Thymus (tissue), 11 donors: ENCODE results near the gene RCBTB1. TPM values are rescaled to one million over a fixed set of nuclear protein-coding genes. Genes with fewer than 3 reads are reported as not detected.
"Not testable (repeated sequence)": the region's sequence is repeated elsewhere in the genome, so short reads cannot be mapped to it uniquely, and the experiment has no call there.

ENCODE experiments used
- DNase-seq, 9 donors: peaks; one replicate each; pipeline ENCODE4 v3.0.0-alpha.2; 2013; ENCODE audit warnings: low spot score in 9 of 9, low read depth in 6 of 9, missing footprints in 1 of 9
- H3K27ac ChIP-seq, 2 donors: one replicate each; pipeline ENCODE4 v1.5.1; 2013; ENCODE audit warnings: control low read depth in 1 of 2, low read depth in 1 of 2, low read length in 1 of 2, mild to moderate bottlenecking in 1 of 2, moderate library complexity in 1 of 2
- H3K27me3 ChIP-seq, 2 donors: one replicate each; pipeline ENCODE4 v1.5.1; 2013; ENCODE audit warnings: low read length in 1 of 2; ENCODE audit not compliant: control insufficient read depth in 2 of 2, insufficient read depth in 1 of 2
- H3K36me3 ChIP-seq, 2 donors: one replicate each; pipeline ENCODE4 v1.5.1; 2013; ENCODE audit warnings: low read length in 1 of 2, mild to moderate bottlenecking in 1 of 2, moderate library complexity in 1 of 2; ENCODE audit not compliant: control insufficient read depth in 2 of 2, insufficient read depth in 2 of 2
- H3K4me1 ChIP-seq, 2 donors: one replicate each; pipeline ENCODE4 v1.5.1; 2013; ENCODE audit warnings: low read length in 2 of 2; ENCODE audit not compliant: control insufficient read depth in 2 of 2, insufficient read depth in 2 of 2
- H3K4me3 ChIP-seq, 2 donors: one replicate each; pipeline ENCODE4 v1.5.1; 2013; ENCODE audit warnings: low read length in 2 of 2, control low read depth in 1 of 2, mild to moderate bottlenecking in 1 of 2
- H3K9me3 ChIP-seq, 2 donors: one replicate each; pipeline ENCODE4 v1.5.1; 2013; ENCODE audit warnings: low read length in 1 of 2, mild to moderate bottlenecking in 1 of 2; ENCODE audit not compliant: control insufficient read depth in 2 of 2, insufficient read depth in 1 of 2
- WGBS: extraction: QIAGEN DNeasy Blood & Tissue Kit; methylation state at CpG from one replicate; pipeline ENCODE4 v1.1.7; 2013; 5-methylcytosine and 5-hydroxymethylcytosine counted together
- polyA plus RNA-seq: library from polyadenylated mRNA; stranded (reverse); fragments of 200-250 nt; gene quantifications from one replicate; pipeline ENCODE4 v1.2.3, GENCODE V29; 2013
- total RNA-seq: library from RNA; stranded (reverse); fragments of 120-200 nt; gene quantifications from one replicate; pipeline ENCODE4 v1.2.4, GENCODE V29; 2013
- donor health status: healthy.

The RCBTB1 gene
- total and polyA plus RNA-seq, 2 donors = 15.3 to 34.7 TPM

DNA sequence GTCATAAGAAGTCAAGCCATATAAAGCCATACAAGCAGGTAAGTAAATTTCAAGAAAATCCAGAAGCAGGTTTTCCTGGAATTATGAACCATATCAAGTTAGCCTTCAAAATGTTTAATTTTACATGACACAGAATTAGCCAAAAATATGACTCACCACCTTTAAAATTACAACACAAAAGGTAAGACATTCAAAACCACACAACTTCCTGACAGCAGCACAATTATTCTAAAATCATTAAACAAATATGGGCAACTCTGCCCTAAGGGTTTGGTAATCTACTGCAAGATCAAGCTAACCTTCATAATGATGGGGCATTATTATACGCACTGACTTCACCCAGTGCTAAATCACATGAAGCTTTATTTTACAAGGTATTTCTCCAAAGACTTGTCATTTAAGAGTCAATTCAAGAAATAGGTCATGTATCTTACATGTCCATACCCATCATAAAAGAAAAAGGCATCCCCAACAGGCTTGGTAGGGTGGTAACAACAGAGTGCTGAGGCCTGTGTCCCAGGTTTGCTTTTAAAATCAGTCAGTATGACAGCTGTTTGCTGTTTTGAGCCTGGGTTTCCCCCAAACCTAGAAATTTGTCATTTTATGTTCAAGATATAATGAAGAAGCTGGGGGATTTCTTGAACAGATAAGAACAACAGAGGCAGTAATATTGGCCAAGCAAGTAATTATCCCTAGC is 15.2 kb downstream of the RCBTB1 start:
- H3K4me1 ChIP-seq = peaks cover 0 to 3% of the 10 kb centered on the region in 2 donors
- H3K4me3 ChIP-seq = no peak overlapping the region
- no peaks in the 10 kb centered on the region for H3K27me3 ChIP-seq
- 88% methylated on average over 1 of the region's 1 CpG for WGBS
- no peaks in the 10 kb centered on the region for H3K9me3 ChIP-seq
- peaks cover 0 to 8% of the 10 kb centered on the region in 2 donors for H3K36me3 ChIP-seq
- peak overlapping the region; percentile 47 to 52 for H3K27ac ChIP-seq
- no peak for DNase-seq

DNA sequence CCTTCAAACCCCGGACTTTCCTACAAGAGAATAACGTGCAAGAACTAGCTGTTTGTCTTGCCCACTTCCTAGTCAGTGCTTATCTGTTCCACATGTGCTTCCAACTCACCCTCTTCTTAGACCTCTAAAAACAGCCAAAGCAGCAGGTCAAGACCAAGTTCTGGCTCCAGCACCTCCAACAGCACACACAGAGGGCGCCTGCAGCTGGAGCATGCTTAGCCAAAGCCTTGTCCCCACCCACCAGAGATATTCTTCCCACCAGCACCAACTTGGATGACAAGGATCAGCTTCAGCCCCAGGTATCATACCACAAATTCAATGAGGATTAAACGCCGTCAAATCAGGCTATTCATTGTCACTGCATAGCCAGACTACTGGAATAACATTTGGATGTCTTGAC is 17.9 kb downstream of the RCBTB1 start:
- H3K36me3 ChIP-seq = peaks cover 0 to 14% of the 10 kb centered on the region in 2 donors
- H3K27ac ChIP-seq = no peak overlapping the region
- no peak overlapping the region for H3K4me3 ChIP-seq
- 93% methylated on average over 5 of the region's 5 CpGs for WGBS
- DNase-seq = no peak
- no peaks in the 10 kb centered on the region for H3K9me3 ChIP-seq
- peaks cover 0 to 3% of the 10 kb centered on the region in 2 donors for H3K4me1 ChIP-seq
- H3K27me3 ChIP-seq = no peaks in the 10 kb centered on the region

DNA sequence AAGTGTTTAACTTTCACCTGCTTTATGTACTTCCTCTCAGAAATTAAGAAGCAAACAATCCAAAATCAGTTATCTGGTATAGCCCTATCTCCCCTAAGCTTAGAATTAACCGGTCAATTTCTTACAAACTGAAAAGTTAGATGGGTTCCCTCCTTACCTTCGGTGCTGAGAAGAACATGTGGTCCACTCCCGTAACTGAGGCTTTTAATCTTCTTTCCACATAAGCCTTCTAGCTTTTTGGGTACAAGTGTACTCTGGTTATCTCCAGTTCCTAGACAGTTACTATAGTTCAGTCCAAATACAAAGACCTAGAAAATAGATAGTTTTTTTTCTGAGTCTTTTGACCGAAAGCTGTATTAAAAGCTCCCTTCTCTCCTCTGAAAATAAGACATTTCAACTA is 18.9 kb downstream of the RCBTB1 start:
- Histone ChIP-seq H3K4me1 (peaks cover 0 to 3% of the 10 kb centered on the region in 2 donors), H3K36me3 (peaks cover 0 to 14% of the 10 kb centered on the region in 2 donors), H3K27me3 (no peaks in the 10 kb centered on the region), H3K27ac (no peak overlapping the region), H3K9me3 (no peaks in the 10 kb centered on the region), H3K4me3 (no peak overlapping the region)
- 98% methylated on average over 4 of the region's 4 CpGs for WGBS
- DNase-seq = no peak

DNA sequence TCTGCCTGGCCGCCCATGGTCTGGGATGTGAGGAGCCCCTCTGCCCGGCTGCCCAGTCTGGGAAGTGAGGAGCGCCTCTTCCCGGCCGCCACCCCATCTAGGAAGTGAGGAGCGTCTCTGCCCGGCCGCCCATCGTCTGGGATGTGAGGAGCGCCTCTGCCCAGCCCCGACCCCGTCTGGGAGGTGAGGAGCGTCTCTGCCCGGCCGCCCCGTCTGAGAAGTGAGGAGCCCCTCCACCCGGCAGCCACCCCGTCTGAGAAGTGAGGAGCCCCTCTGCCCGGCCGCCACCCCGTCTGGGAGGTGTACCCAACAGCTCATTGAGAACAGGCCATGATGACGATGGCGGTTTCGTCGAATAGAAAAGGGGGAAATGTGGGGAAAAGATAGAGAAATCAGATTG is 19.9 kb downstream of the RCBTB1 start:
- peaks cover 0 to 22% of the 10 kb centered on the region in 2 donors for H3K36me3 ChIP-seq
- over 99% methylated on average over 23 of the region's 25 CpGs for WGBS

DNA sequence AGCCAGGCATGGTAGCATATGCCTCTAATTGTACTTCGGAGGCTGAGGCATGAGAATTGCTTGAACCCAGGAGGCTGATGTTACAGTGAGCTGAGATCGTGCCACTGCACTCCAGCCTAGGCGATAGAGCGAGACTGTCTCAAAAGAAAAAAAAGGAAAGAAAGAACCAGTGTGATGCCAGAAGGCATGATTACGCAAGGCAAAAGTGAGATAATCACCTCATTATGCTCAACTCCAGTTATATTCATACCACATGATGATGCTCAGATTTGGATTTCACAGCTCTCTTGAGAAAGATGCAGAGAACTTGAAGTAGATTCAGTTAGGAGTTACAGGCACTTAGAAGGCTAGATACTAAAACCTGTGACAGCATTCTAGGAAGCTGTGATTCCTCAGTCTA is 21.8 kb downstream of the RCBTB1 start:
- peaks cover 0 to 3% of the 10 kb centered on the region in 2 donors for H3K4me1 ChIP-seq
- no peaks in the 10 kb centered on the region for H3K9me3 ChIP-seq
- H3K4me3 ChIP-seq = no peak overlapping the region
- no peak overlapping the region for H3K27ac ChIP-seq
- no peak for DNase-seq
- peaks cover 6 to 31% of the 10 kb centered on the region in 2 donors for H3K36me3 ChIP-seq
- no peaks in the 10 kb centered on the region for H3K27me3 ChIP-seq
- 77% methylated on average over 5 of the region's 5 CpGs for WGBS

More for the DNA sequence above, 19.9 kb downstream of the RCBTB1 start:
- H3K9me3 ChIP-seq, H3K4me1 ChIP-seq, H3K27ac ChIP-seq, DNase-seq, H3K27me3 ChIP-seq, H3K4me3 ChIP-seq: not testable (repeated sequence)

DNA sequence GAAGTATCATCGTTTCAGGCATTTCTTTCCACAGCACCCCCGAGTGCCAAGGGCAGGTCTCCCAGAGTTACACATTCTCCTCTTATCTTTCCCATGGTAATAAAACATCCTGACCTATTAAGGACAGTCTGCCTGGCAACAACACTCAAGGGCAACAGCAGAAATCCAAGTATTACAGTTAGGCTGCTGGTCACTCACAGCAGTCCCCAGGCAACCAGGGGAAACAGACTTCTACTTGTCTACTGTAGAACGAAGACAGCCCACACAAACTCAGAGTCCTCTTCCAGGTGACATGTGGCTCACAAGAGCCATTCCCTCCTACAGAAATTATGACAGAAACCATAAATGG is 24.3 kb downstream of the RCBTB1 start:
- Histone ChIP-seq H3K27me3 (no peaks in the 10 kb centered on the region), H3K9me3 (no peaks in the 10 kb centered on the region), H3K36me3 (peaks cover 10 to 30% of the 10 kb centered on the region in 2 donors), H3K27ac (no peak overlapping the region), H3K4me3 (no peak overlapping the region), H3K4me1 (peaks cover 0 to 3% of the 10 kb centered on the region in 2 donors)
- no peak for DNase-seq
- 81% methylated on average over 3 of the region's 3 CpGs for WGBS

DNA sequence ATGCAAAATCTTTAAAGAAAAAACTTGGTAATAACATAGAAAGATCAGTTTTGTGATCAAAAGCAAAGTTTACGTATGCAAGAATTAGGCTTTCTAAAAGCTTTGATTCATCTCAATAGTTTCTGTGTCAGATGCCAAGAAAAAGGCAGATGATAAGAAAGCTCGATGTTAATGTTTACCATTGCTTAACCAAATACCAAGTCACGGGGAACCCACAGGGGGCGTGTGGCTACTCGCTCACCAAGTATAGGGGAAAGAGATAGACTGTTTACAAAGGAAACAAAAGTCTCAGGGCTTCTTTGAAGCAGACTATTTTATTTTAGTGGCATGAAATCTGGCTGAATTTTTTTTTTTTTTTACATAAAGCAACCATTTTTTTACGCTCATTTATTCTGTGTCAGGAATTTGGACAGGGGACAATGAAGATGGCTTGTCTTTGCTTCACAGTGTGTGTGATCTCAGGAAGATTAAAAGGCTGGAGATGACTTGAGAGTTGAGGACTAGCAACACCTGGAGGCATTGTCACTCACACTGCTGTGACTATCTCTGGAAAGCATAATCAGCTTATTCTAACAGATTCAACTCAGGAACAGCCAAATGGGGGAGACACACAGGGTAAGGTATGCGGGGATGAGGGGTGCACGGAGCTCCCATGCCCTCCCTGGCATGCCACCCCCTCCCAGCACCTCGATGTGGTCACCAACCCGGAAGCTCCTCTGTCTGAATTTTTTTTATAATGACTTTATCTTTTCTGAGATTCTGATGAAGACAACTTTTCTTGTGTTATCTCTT is 24.9 kb downstream of the RCBTB1 start:
- Histone ChIP-seq H3K27ac (peak overlapping the region in 1 of 2 donors; percentile 6), H3K9me3 (no peaks in the 10 kb centered on the region), H3K4me1 (peaks cover 0 to 3% of the 10 kb centered on the region in 2 donors), H3K4me3 (no peak overlapping the region), H3K36me3 (peaks cover 11 to 33% of the 10 kb centered on the region in 2 donors), H3K27me3 (no peaks in the 10 kb centered on the region)
- peak in 1 of 9 donors; percentile 20 for DNase-seq
- 67% methylated on average over 10 of the region's 10 CpGs for WGBS

DNA sequence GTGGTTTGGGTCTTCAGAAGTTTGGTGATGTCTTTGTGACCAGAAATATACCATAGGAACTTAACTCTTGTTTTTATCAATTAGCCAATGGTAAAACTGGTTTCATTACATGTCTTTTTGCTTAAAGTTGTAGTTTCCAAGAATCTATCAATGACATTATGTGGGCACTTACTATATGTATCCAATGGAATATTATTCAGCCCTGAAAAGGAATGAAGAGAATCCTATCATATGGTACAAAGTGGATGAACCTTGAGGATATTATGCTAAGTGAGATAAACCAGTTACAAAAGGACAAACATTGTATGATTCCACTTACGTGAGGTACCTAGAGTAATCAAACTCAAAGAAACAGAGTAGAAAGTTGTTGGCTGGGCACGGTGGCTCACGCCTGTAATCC is 26.4 kb downstream of the RCBTB1 start:
- Histone ChIP-seq H3K27me3 (no peaks in the 10 kb centered on the region), H3K4me3 (no peak overlapping the region), H3K4me1 (peaks cover 0 to 3% of the 10 kb centered on the region in 2 donors), H3K36me3 (peaks cover 21 to 43% of the 10 kb centered on the region in 2 donors), H3K27ac (no peak overlapping the region), H3K9me3 (no peaks in the 10 kb centered on the region)
- DNase-seq = no peak
- 100% methylated on average over 3 of the region's 3 CpGs for WGBS

DNA sequence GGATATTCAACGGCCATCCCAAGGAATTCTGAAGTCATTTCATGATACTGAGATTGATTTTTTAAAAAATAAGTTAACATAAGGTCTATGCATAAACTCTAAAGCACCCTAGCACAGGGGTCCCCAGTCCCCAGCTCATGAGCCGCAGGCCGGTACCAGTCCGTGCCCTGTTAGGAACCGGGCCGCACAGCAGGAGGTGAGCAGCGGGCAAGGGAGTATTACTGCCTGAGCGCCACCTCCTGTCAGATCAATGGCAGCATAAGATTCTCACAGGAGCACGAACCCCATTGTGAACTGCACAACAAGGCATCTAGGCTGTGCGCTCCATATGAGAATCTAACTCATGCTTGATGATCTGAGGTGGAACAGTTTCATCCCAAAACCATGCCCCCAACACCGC is 31.0 kb downstream of the RCBTB1 start:
- WGBS = 90% methylated on average over 11 of the region's 11 CpGs
- peaks cover 47 to 52% of the 10 kb centered on the region in 2 donors for H3K36me3 ChIP-seq
- no peak for DNase-seq
- no peak overlapping the region for H3K27ac ChIP-seq
- H3K9me3 ChIP-seq = no peaks in the 10 kb centered on the region
- H3K27me3 ChIP-seq = no peaks in the 10 kb centered on the region
- no peaks in the 10 kb centered on the region for H3K4me1 ChIP-seq
- no peak overlapping the region for H3K4me3 ChIP-seq
